Measurements from ENCODE around the gene NAV1.

DNA sequence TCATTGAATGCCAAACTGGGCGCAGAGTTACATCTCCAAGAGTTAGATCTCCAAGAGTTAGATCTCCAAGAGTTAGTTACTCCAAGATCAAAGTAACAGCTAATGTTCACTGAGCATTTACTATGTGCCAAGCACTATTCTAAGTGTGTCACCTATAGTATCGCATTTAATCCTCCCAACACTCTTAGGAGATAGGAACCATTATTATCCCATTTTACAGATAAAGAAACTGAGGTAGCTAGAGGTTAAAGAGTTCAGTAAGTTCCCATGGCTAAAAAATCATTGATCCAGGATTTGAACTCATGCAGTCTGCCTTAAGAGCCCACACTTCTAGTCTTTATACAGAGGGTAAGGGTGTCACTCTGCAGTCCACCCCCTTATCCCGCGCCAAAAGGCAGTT is 1.5 kb upstream of the NAV1 start:
- TF ChIP-seq, protein P1, sequence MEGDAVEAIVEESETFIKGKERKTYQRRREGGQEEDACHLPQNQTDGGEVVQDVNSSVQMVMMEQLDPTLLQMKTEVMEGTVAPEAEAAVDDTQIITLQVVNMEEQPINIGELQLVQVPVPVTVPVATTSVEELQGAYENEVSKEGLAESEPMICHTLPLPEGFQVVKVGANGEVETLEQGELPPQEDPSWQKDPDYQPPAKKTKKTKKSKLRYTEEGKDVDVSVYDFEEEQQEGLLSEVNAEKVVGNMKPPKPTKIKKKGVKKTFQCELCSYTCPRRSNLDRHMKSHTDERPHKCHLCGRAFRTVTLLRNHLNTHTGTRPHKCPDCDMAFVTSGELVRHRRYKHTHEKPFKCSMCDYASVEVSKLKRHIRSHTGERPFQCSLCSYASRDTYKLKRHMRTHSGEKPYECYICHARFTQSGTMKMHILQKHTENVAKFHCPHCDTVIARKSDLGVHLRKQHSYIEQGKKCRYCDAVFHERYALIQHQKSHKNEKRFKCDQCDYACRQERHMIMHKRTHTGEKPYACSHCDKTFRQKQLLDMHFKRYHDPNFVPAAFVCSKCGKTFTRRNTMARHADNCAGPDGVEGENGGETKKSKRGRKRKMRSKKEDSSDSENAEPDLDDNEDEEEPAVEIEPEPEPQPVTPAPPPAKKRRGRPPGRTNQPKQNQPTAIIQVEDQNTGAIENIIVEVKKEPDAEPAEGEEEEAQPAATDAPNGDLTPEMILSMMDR (IDR thresholded peaks at IDR 0.05), result no peak
- TF ChIP-seq EP300 (IDR thresholded peaks at IDR 0.05) (no peak), POLR2A (IDR thresholded peaks at IDR 0.05; ENCODE audit: low read length) (no peak), ZFP36 (IDR thresholded peaks at IDR 0.05; ENCODE audit: borderline replicate concordance, partially characterized antibody) (no peak), BHLHE40 (IDR thresholded peaks at IDR 0.05; ENCODE audit: low read depth, low read length) (no peak), MYC (IDR thresholded peaks at IDR 0.05; ENCODE audit: borderline replicate concordance, low read length) (no peak), RFX5 (IDR thresholded peaks at IDR 0.05) (no peak), SMC3 (IDR thresholded peaks at IDR 0.05) (no peak), EHMT2 (IDR thresholded peaks at IDR 0.05; ENCODE audit: low read depth) (no peak), JUN (IDR thresholded peaks at IDR 0.05) (no peak)
- TF ChIP-seq, protein P2, sequence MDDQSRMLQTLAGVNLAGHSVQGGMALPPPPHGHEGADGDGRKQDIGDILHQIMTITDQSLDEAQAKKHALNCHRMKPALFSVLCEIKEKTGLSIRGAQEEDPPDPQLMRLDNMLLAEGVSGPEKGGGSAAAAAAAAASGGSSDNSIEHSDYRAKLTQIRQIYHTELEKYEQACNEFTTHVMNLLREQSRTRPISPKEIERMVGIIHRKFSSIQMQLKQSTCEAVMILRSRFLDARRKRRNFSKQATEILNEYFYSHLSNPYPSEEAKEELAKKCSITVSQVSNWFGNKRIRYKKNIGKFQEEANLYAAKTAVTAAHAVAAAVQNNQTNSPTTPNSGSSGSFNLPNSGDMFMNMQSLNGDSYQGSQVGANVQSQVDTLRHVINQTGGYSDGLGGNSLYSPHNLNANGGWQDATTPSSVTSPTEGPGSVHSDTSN (IDR thresholded peaks at IDR 0.05), result no peak
- TF ChIP-seq, protein P3, sequence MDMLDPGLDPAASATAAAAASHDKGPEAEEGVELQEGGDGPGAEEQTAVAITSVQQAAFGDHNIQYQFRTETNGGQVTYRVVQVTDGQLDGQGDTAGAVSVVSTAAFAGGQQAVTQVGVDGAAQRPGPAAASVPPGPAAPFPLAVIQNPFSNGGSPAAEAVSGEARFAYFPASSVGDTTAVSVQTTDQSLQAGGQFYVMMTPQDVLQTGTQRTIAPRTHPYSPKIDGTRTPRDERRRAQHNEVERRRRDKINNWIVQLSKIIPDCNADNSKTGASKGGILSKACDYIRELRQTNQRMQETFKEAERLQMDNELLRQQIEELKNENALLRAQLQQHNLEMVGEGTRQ (IDR thresholded peaks at IDR 0.05), result no peak
- TF ChIP-seq, protein P4, sequence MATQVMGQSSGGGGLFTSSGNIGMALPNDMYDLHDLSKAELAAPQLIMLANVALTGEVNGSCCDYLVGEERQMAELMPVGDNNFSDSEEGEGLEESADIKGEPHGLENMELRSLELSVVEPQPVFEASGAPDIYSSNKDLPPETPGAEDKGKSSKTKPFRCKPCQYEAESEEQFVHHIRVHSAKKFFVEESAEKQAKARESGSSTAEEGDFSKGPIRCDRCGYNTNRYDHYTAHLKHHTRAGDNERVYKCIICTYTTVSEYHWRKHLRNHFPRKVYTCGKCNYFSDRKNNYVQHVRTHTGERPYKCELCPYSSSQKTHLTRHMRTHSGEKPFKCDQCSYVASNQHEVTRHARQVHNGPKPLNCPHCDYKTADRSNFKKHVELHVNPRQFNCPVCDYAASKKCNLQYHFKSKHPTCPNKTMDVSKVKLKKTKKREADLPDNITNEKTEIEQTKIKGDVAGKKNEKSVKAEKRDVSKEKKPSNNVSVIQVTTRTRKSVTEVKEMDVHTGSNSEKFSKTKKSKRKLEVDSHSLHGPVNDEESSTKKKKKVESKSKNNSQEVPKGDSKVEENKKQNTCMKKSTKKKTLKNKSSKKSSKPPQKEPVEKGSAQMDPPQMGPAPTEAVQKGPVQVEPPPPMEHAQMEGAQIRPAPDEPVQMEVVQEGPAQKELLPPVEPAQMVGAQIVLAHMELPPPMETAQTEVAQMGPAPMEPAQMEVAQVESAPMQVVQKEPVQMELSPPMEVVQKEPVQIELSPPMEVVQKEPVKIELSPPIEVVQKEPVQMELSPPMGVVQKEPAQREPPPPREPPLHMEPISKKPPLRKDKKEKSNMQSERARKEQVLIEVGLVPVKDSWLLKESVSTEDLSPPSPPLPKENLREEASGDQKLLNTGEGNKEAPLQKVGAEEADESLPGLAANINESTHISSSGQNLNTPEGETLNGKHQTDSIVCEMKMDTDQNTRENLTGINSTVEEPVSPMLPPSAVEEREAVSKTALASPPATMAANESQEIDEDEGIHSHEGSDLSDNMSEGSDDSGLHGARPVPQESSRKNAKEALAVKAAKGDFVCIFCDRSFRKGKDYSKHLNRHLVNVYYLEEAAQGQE (IDR thresholded peaks at IDR 0.05), result no peak
- TF ChIP-seq, protein P5, sequence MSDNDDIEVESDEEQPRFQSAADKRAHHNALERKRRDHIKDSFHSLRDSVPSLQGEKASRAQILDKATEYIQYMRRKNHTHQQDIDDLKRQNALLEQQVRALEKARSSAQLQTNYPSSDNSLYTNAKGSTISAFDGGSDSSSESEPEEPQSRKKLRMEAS (IDR thresholded peaks at IDR 0.05), result no peak
